ENCODE data around the gene IFITM10.

The IFITM10 gene

GRCh38 chr11:1750481-1750839 lies at the start of gene IFITM10:
IFITM10 (minus strand) TSS chr11:1750595; CDS start chr11:1750442, 153 bp downstream.
- DNase-seq (ENCODE audit: low read depth in 2 of 2, low spot score in 1 of 2): no peak

DNA sequence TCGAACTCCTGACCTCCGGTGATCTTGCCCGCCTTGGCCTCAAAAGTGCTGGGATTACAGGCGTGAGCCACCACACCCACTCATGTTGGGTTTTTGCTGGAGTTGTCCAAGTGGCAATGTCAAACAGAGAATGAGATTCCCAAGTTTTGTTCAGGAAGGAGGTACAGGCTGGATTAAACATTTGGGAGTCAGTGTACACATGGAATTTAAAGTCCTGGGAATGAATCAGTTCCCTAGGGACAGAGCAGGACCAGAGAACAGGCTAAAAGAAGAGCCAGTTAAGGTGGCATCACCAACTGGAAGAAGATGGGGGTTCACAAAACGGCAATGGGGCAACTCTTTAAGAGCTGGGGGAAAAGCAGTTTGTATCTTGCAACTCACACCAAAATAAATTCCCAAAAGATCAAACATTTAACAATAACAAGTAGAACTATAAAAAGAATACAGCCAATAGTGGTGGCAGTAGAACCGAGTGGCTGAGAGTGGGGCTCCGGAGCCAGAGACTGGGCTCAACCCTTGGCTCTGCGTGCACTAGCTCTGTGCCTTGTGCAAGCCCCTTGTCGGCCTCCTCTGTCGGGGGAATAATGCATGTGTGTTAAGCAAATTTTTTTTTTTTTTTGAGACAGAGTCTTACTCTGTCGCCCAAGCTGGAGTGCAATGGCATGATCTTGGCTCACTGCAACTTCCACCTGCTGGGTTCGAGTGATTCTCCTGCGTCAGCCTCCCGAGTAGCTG lies 47.2 kb upstream of the IFITM10 start:
- no peak for DNase-seq (ENCODE audit: low read depth in 2 of 2, low spot score in 1 of 2)

DNA sequence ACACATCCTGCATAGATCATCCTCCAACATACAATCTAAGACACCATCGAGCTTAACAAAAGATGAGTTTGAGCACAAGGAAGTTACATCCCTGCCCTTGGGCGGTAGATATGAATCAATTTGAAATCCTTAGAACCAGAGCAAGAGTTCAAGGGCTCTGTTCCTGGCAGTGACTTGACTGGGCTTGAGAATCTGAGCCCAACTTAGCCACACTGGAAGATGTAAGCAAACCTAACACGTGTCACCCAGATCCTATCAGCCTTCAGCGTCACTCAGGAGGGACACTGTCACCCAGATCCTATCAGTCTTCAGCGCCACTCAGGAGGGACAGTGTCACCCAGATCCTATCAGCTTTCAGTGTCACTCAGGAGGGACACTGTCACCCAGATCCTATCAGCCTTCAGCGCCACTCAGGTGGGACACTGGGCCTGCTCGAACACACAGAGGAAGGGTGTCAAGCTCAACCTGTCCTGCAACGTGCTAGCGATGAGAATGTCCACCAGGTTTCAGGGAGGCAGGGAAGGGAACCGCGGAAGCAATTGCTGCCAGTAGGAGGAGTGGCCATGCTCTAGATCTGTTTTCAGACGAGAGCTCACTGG lies 46.1 kb upstream of the IFITM10 start:
- no peak for DNase-seq (ENCODE audit: low read depth in 2 of 2, low spot score in 1 of 2)

DNA sequence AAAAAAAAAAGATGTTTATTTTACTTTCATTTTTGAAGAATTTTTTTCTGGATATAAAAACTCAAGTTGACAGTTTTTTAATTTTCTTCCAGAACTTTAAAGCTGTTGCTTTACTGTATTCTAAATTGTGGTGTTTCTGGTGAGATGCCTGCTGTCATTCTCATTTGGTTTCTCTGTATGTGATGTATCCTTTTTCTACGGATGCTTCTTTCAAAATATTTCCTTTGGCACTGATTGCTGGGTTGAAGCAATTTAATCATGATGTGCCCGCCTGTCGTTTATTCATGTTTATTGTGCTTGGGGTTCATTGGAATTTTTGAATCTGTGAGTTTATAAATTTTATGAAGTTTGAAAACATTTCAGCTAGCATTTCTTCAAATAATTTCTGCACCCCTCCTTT lies 42.7 kb upstream of the IFITM10 start:
- DNase-seq (ENCODE audit: low read depth in 2 of 2, low spot score in 1 of 2): no peak

GRCh38 chr11:1792461-1792860 lies 42.1 kb upstream of the IFITM10 start:
- no peak for DNase-seq (ENCODE audit: low read depth in 2 of 2, low spot score in 1 of 2)

GRCh38 chr11:1791912-1792311 lies 41.5 kb upstream of the IFITM10 start:
- DNase-seq (ENCODE audit: low read depth in 2 of 2, low spot score in 1 of 2): no peak

DNA sequence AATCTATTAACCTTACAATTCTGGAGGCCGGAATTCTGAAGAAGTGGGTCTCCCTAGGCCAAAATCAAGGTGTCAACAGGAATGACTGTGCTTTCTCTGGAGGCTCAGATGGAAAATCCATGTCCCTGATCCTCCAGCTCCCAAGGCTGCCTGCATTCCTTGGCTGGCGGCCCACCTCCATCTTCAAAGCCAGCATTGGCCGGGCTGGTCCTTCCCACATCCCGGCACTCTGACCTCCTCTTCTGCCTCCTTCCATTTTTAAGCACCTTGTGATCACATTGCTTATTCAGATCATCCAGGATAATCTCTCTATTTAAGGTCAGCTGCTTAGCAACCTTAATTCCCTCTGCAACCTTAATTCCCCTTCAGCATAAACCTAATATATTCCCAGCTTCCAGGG lies 36.1 kb upstream of the IFITM10 start:
- no peak for DNase-seq (ENCODE audit: low read depth in 2 of 2, low spot score in 1 of 2)

DNA sequence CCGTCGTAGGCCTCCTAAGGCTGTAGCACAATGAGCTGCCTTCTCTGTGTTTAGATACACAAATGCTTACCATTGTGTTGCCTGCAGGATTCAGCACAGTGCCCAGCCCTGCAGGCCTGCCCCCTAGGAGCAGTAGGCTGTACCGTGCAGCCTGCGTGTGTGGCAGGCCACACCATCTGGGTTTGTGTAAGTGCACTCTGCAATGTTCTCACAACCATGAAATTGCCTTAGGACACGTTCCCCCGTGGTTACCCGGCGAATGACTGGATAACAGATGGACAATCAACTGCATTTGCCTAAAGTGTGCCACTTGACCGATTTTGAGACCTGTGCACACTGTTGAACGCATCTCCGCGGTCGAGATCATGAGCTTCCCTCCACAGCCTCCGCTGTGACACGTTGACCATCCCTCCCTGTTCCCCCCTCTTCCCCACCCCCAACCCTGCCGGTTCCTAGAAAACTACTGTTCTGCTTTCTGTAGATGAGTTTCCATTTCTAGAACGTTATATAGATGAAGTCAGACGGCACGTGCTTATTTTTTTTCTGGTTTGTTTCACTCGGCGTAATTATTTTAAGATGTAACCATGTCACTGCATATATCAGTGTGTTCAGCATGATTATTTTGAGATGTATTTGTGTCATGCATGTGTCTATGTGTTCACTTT lies 35.5 kb upstream of the IFITM10 start:
- no peak for DNase-seq (ENCODE audit: low read depth in 2 of 2, low spot score in 1 of 2)

- DNase-seq (ENCODE audit: low read depth in 2 of 2, low spot score in 1 of 2): no peak
Measured at GRCh38 chr11:1784761-1785650, 34.6 kb upstream of the IFITM10 start.

DNA sequence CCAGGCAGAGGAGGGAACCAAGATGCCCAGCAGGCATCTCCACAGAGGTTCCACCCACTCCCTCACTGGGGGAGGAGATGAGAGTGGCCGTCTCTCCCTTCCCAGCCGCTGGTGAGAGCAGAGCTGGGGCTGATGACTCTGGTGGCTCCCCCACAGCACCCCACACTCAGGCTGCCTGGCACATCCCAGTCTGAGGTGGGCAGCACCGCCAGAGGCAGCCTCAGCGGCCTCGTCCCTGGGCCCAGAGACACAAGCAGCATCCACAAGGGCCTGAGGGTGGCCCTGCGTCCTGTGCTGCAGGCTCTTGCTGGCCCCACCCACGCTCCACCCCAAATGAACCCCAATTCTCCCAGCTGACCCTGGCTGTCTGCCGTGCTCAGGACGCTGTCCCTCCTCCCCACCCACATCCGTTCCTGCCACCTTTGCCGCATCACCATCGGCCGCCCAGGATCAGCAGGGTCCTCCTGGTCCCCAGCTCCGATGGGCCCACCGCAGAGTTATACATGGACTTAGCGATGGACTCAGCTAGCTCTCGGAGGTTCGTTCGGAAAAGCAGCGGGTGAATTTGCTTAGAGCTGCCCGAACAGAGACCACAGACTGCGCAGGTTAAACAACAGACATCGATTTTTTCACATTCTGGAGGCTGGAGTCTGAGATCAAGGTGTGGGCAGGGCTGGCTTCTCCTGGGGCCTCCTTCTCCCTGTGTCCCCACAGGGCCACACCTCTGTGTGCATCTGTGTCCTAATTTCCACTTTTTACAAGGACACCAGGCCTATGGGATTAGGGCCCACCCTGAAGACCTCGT lies 33.5 kb upstream of the IFITM10 start:
- DNase-seq (ENCODE audit: low read depth in 2 of 2, low spot score in 1 of 2): no peak

- DNase-seq (ENCODE audit: low read depth in 2 of 2, low spot score in 1 of 2): no peak
Measured at GRCh38 chr11:1782831-1783724, 32.7 kb upstream of the IFITM10 start.

- DNase-seq (ENCODE audit: low read depth in 2 of 2, low spot score in 1 of 2): no peak
Measured at GRCh38 chr11:1782031-1782590, 31.7 kb upstream of the IFITM10 start.

DNA sequence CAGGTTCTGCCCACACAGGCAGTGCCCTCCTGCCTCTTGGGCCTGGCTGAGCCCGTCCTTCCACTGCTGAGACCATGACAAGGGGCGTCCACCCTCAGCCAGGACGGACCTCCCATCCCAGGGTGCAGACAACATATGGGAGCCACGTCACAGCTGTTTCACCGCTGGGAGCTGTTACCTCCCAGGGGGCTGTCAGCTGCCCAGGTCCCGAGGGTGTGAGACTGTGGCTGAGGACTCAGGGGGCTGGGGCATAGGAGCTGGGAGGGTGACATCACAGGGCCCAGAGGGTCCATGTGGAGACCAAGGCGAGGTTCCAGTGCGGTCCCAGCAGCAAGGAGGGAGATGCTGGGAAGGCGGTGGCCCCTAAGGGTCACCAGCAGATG lies 31.2 kb upstream of the IFITM10 start:
- no peak for DNase-seq (ENCODE audit: low read depth in 2 of 2, low spot score in 1 of 2)

DNA sequence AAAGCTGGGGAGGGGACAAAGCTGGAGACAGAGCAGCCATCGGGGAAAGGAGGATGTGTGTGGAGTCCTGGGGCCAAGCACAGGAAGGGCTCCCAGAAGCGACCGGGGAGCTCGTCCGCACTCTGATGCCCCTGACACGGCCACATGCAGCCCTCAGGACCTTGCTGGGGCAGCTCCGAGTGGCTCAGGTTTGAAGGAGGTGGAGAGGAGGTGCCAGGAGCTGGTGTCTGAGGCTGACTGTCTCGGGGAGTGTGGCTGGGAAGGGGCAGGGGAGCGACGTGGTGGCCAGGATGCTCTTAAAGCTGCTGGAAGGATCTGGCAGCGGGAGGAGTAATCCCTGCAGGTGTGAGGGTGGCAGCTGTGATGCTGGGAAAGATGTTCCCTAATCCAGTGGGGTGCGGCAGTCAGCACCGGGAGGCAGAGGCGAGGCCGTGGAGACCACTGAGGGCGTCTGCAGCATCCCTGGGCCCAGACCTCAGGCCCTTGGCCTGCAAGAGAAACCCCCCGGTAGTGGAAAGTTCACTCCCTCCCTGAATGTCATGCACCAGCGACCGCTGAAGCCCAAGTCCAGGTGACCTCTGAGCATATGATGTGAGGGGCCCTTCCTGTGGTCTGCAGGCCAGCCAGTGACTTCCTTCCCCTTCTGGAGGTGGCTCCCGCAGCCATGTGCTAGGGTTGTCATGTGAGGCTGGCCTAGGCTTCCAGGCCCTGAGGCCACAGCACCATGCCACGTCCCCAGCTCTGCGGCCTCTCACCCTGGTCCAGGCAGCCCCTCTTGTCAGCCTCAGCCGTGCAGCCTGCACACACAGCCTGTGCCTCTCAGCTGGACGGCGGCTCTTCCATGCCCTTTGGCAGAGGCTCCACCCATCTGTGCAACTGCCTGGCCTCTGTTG lies 30.6 kb upstream of the IFITM10 start:
- no peak for DNase-seq (ENCODE audit: low read depth in 2 of 2, low spot score in 1 of 2)

GRCh38 chr11:1779806-1780699 lies 29.7 kb upstream of the IFITM10 start:
- no peak for DNase-seq (ENCODE audit: low read depth in 2 of 2, low spot score in 1 of 2)

GRCh38 chr11:1779034-1779805 lies 28.8 kb upstream of the IFITM10 start:
- DNase-seq (ENCODE audit: low read depth in 2 of 2, low spot score in 1 of 2): no peak
